ENCODE measurements around the gene MYO7A. TPM values are rescaled to one million over a fixed set of nuclear protein-coding genes. Genes with fewer than 3 reads are reported as not detected.

The MYO7A gene
- polyA plus RNA-seq, 6 donors from 2014 or later, result not detected

- H3K4me1 Mint-ChIP-seq, result peaks cover 8 to 11% (median 11%) of the 10 kb centered on the region in 3 donors
- no peaks in the 10 kb centered on the region for H3K36me3 Mint-ChIP-seq
- H3K27ac Mint-ChIP-seq, result no peak overlapping the region
- no peak overlapping the region for H3K4me3 Mint-ChIP-seq
- DNase-seq, result no peak
- H3K27me3 Mint-ChIP-seq, result peaks cover 5 to 29% (median 20%) of the 10 kb centered on the region in 3 donors
- no peak for ATAC-seq (ENCODE audit: low read depth in 2 of 2)
- no peaks in the 10 kb centered on the region for H3K9me3 Mint-ChIP-seq
Observed at GRCh38 chr11:77153276-77154185, 25.5 kb downstream of the MYO7A start.

- no peak for ATAC-seq (ENCODE audit: low read depth in 2 of 2)
- DNase-seq, result no peak
- Mint-ChIP-seq H3K27me3 (peaks cover 5 to 26% (median 25%) of the 10 kb centered on the region in 3 donors), H3K4me1 (peaks cover 8 to 11% (median 11%) of the 10 kb centered on the region in 3 donors), H3K27ac (no peak overlapping the region), H3K9me3 (no peaks in the 10 kb centered on the region), H3K36me3 (no peaks in the 10 kb centered on the region), H3K4me3 (no peak overlapping the region)
Observed at GRCh38 chr11:77154381-77155081, 26.5 kb downstream of the MYO7A start.

- H3K9me3 Mint-ChIP-seq, result peaks cover 0 to 1% (median 0%) of the 10 kb centered on the region in 7 donors
- H3K27ac Mint-ChIP-seq, result no peak overlapping the region
- H3K27me3 Mint-ChIP-seq, result peaks cover 5 to 28% (median 26%) of the 10 kb centered on the region in 3 donors
- peaks cover 8 to 11% (median 11%) of the 10 kb centered on the region in 3 donors for H3K4me1 Mint-ChIP-seq
- no peak for DNase-seq
- H3K4me3 Mint-ChIP-seq, result no peak overlapping the region
- H3K36me3 Mint-ChIP-seq, result no peaks in the 10 kb centered on the region
- ATAC-seq (ENCODE audit: low read depth in 2 of 2), result no peak
Observed at GRCh38 chr11:77155082-77155475, 27.0 kb downstream of the MYO7A start.

GRCh38 chr11:77155556-77156130 is 27.6 kb downstream of the MYO7A start:
- H3K4me3 Mint-ChIP-seq, result no peak overlapping the region
- ATAC-seq (ENCODE audit: low read depth in 2 of 2) (no peak), DNase-seq (no peak)
- peaks cover 5 to 28% (median 26%) of the 10 kb centered on the region in 3 donors for H3K27me3 Mint-ChIP-seq
- no peaks in the 10 kb centered on the region for H3K36me3 Mint-ChIP-seq
- no peak overlapping the region for H3K27ac Mint-ChIP-seq
- peaks cover 0 to 1% (median 0%) of the 10 kb centered on the region in 7 donors for H3K9me3 Mint-ChIP-seq
- H3K4me1 Mint-ChIP-seq, result peaks cover 8 to 11% (median 11%) of the 10 kb centered on the region in 3 donors

GRCh38 chr11:77156396-77157195 is 28.6 kb downstream of the MYO7A start:
- DNase-seq, result no peak
- H3K36me3 Mint-ChIP-seq, result no peaks in the 10 kb centered on the region
- peaks cover 0 to 1% (median 0%) of the 10 kb centered on the region in 7 donors for H3K9me3 Mint-ChIP-seq
- H3K27ac Mint-ChIP-seq, result no peak overlapping the region
- peaks cover 5 to 26% (median 21%) of the 10 kb centered on the region in 3 donors for H3K27me3 Mint-ChIP-seq
- peaks cover 8 to 11% (median 11%) of the 10 kb centered on the region in 3 donors for H3K4me1 Mint-ChIP-seq
- ATAC-seq (ENCODE audit: low read depth in 2 of 2), result no peak
- H3K4me3 Mint-ChIP-seq, result no peak overlapping the region

- peaks cover 0 to under 1% (median 0%) of the 10 kb centered on the region in 3 donors for H3K4me1 Mint-ChIP-seq
- H3K4me3 Mint-ChIP-seq, result no peak overlapping the region
- H3K27ac Mint-ChIP-seq, result no peak overlapping the region
- H3K9me3 Mint-ChIP-seq, result peaks cover 0 to 1% (median 0%) of the 10 kb centered on the region in 7 donors
- no peak for DNase-seq
- no peak for ATAC-seq (ENCODE audit: low read depth in 2 of 2)
- no peaks in the 10 kb centered on the region for H3K36me3 Mint-ChIP-seq
- peaks cover 5 to 16% (median 14%) of the 10 kb centered on the region in 3 donors for H3K27me3 Mint-ChIP-seq
Observed at GRCh38 chr11:77158041-77158695, 30.1 kb downstream of the MYO7A start.

- DNase-seq (no peak), ATAC-seq (ENCODE audit: low read depth in 2 of 2) (no peak)
- Mint-ChIP-seq H3K36me3 (no peaks in the 10 kb centered on the region), H3K27me3 (peaks cover 5 to 6% (median 6%) of the 10 kb centered on the region in 3 donors), H3K9me3 (peaks cover 0 to 1% (median 0%) of the 10 kb centered on the region in 7 donors), H3K27ac (peak overlapping the region in 1 of 6 donors; percentile 47), H3K4me1 (no peaks in the 10 kb centered on the region), H3K4me3 (peak overlapping the region in 1 of 8 donors; percentile 66)
Observed at GRCh38 chr11:77159219-77159936, 31.3 kb downstream of the MYO7A start.

GRCh38 chr11:77159937-77160495 is 32.0 kb downstream of the MYO7A start:
- peaks cover 0 to 1% (median 0%) of the 10 kb centered on the region in 7 donors for H3K9me3 Mint-ChIP-seq
- H3K27me3 Mint-ChIP-seq, result peaks cover 5 to 6% (median 6%) of the 10 kb centered on the region in 3 donors
- DNase-seq (no peak), ATAC-seq (ENCODE audit: low read depth in 2 of 2) (no peak)
- H3K4me3 Mint-ChIP-seq, result peak overlapping the region in 1 of 8 donors; percentile 66
- H3K4me1 Mint-ChIP-seq, result no peaks in the 10 kb centered on the region
- H3K27ac Mint-ChIP-seq, result no peak overlapping the region
- H3K36me3 Mint-ChIP-seq, result no peaks in the 10 kb centered on the region

- Mint-ChIP-seq H3K36me3 (no peaks in the 10 kb centered on the region), H3K4me1 (no peaks in the 10 kb centered on the region), H3K27me3 (peaks cover 0 to 6% (median 6%) of the 10 kb centered on the region in 3 donors), H3K9me3 (peaks cover 0 to 1% (median 0%) of the 10 kb centered on the region in 7 donors), H3K4me3 (no peak overlapping the region), H3K27ac (no peak overlapping the region)
- ATAC-seq (ENCODE audit: low read depth in 2 of 2) (no peak), DNase-seq (no peak)
Observed at GRCh38 chr11:77163271-77163670, 35.2 kb downstream of the MYO7A start.

- no peaks in the 10 kb centered on the region for H3K9me3 Mint-ChIP-seq
- DNase-seq (no peak), ATAC-seq (ENCODE audit: low read depth in 2 of 2) (no peak)
- no peaks in the 10 kb centered on the region for H3K27me3 Mint-ChIP-seq
- no peaks in the 10 kb centered on the region for H3K4me1 Mint-ChIP-seq
- no peaks in the 10 kb centered on the region for H3K36me3 Mint-ChIP-seq
- H3K27ac Mint-ChIP-seq, result no peak overlapping the region
- no peak overlapping the region for H3K4me3 Mint-ChIP-seq
Observed at GRCh38 chr11:77165066-77165465, 37.0 kb downstream of the MYO7A start.

- Mint-ChIP-seq H3K4me1 (no peaks in the 10 kb centered on the region), H3K36me3 (no peaks in the 10 kb centered on the region), H3K4me3 (no peak overlapping the region), H3K9me3 (no peaks in the 10 kb centered on the region), H3K27ac (no peak overlapping the region), H3K27me3 (no peaks in the 10 kb centered on the region)
- ATAC-seq (ENCODE audit: low read depth in 2 of 2), result no peak
- no peak for DNase-seq
Observed at GRCh38 chr11:77166021-77166420, 38.0 kb downstream of the MYO7A start.
